NCI-H345 treated with DMSO at 0.1 percent for 48 hours (cell line): ENCODE results near the gene ZMIZ1.

ENCODE experiments used
- DNase-seq: peaks from one replicate; lab custom pipeline; 2025; ENCODE audit not compliant: unreplicated experiment; lab: John Stamatoyannopoulos, UW

Gene ZMIZ1

DNA sequence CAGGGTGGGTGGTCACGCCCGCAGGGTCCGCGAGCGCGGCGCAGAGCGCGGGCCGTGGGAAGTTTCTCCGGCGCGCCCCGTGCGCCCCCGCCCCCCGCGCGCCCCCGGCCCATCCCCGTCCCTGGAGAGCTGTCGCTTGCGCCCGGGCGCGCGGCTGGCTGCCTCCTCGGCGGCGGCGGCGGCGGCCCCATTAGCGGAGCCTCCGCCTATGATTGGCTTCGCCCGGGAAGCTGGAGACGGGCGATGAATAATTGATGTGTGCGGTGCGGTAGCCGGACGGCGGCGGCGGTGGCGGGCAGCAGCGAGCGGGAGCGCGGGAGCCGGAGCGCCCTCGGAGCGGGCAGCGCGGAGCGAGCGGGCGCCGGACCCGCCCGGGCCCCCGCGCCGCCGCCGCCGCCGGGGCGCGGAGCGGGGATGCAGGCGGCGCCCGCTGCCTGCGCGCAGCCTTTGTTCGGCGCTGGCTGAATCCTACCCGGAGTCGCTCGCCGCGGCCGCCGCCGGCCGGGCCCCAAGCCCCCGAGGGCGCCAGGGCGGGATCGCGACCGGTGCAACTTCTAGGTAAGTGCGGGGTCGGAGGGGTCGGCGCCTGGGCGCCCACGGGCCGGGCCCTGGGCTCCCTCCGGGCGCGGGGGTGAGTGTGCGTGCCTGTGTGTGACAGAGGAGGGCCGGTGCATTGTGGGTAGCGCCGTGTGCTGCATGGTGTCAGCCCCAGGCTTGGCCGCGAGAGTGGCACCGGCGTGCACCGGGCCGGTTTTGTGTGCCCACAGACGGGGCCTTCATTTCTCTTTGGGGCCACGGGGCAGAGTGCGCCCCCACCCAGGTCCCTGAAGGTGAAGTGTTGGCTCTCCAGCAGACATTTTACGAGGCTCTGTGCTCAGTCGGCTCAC is 174.7 kb downstream of the ZMIZ1 start:
- DNase-seq: no peak

DNA sequence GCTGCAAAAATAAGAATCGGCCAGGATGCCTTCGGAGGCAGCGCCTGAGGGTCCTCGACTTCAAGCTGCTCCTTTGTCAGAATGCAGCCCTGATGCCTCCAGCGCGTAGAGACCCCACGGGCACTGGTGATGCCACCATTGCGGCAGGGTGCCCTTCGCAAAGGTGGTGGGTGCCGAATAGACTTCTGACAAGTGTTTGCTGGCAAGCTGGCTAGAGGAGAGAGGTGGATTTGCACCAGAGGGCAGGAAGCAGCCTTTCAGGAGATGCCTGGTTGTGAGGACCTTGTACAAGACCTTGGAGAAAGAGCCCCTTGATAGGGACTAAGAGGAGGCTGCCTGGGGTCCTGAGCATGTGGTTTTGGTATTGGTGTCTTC is 175.3 kb downstream of the ZMIZ1 start:
- no peak for DNase-seq

DNA sequence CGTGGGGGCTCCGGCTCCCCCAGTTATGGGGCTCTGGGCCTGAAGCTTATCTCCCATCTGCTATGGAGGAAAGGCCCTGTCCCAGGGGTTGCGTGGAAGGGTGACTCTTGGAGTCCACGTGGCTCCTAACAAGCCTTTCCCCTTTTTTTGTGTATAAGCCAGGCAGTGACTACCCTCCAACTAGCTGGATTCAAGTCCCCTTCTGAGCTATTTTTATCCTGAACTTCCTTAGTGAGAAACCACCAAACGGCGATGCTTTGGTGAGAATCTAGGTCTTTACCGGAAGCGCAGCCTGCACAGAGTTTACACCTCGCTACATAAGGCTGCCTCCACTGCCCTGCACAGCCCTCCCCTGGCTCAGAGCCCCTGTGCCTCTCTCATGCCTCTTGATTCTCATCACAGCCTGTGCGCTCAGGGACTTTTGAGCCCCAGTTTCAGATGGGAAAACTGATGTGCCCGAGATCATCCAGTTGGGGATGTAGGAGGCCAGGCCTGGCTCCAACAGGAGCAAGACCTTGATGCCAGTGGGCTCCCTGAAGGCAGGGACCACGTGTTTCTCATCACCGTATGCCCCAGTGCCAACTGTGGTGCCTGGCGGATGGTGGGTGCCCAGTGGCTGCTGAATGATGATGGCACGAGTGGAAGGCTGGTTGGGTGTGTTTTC is 176.2 kb downstream of the ZMIZ1 start:
- no peak for DNase-seq

DNA sequence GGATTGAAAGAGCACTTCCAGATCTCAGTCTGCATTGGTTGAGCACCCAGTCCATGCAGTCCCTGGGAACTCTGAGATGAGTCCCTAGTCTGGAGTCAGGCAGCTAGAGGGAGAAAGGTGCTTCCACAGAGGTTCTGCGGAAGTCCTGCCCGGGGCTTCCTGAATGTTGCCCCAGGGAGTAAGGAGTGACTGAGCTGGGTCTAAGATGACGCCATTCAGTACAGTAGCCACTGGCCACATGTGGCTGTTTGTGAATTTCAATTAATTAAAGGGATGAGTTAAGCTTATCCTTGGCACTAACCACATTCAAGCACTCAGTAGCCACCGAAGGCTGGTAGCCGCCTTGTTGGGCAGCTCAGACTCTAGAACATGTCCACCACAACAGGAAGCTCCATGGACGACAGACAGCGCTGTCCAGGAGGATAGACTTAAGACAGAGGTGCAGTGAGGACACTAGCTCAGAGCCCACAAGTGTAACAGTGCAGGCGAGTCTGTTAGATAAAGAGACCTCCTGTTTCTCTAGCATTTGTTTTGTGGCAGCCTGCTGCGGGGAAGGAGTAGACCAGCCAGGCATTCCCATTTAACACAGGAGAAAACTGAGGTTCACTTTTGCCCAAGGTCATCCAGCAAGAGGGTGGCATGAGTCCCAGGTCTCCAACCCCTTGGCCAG is 176.9 kb downstream of the ZMIZ1 start:
- no peak for DNase-seq

DNA sequence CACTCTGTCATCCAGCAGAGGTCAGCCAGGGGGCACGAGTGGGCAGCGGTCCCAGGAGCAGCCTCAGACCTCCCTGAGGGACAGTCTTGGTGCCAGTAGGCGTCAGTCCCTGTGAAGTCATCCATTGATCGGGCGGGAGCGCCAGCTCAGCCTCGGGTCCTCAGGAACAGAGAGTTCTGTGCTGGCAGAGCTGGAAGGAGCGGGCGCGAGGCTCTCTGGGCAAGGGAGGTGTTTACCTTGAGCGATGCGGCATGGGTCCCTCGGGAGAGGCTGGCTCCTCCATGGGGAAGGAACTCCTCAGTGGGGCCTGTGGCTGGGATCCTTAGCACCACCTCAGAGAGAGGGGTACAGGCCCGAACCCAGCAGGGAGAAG is 177.4 kb downstream of the ZMIZ1 start:
- no peak for DNase-seq

DNA sequence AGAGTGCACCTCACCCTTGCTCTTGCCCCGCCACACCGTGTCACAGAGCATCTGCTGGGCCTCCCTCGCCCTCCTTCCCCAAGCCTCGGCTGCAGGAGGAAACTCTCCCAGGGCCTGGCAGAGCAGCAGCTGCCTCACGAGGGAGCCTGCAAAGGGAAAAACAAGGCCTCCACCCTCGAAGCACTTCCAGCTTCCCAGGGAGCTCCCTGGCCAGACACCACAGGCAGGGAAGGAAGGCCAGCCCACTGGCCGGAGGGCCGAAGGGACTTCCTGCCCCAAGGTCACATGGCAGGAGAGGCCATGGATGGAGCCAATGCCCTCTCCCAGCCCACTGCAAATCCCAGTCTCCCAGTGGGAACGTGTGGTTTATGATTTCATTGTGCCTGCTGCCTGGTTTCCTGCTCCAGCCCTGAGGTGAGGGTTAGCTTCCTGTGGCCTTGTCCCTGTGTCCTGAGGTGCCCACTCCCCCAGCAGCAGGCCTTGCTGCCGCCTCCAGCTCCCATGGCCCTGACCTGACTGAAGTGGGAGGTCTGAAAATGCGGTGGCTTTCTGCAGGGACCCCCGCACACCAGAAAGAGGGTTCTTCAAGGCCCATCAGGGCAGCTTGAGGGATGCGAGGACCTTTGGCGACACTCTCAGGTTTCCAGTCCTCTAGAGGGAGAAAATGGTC is 178.0 kb downstream of the ZMIZ1 start:
- no peak for DNase-seq

DNA sequence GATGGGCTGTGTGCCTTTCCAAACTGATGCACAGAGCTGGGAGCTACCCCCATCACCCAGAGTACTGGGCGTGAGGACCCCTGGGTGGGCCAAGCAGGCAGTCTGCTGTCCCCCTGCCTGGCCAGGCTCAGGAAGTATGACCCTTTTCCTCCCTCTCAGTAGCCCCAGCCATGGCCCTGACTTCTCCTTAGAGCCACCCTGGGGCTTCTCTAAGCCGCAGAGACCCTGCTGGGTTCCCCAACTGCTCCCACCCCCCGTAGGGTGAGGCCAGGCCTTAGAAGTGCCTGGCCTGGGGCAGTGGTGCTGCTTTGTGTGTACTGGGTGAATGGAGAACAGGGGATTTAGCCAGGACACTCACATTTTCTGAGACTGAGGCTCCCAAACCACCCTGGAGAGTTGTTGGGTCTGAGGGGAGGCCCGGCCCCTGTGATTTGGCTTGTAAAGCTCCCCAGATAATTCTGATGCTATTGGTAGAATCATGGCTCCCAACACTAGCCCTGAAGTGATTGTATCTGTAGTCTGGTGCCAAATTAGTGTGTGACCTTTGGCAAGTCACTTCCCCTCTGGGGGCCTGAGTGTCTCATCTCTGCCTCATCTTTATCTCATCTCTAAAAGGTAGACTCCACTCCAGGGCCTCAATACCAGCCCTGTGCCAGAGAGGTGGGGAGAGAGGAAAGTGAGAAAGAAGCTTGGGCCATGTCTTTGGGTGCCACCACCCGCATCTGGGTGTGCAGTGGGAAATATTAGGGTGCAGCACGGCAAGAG is 178.8 kb downstream of the ZMIZ1 start:
- DNase-seq: no peak

DNA sequence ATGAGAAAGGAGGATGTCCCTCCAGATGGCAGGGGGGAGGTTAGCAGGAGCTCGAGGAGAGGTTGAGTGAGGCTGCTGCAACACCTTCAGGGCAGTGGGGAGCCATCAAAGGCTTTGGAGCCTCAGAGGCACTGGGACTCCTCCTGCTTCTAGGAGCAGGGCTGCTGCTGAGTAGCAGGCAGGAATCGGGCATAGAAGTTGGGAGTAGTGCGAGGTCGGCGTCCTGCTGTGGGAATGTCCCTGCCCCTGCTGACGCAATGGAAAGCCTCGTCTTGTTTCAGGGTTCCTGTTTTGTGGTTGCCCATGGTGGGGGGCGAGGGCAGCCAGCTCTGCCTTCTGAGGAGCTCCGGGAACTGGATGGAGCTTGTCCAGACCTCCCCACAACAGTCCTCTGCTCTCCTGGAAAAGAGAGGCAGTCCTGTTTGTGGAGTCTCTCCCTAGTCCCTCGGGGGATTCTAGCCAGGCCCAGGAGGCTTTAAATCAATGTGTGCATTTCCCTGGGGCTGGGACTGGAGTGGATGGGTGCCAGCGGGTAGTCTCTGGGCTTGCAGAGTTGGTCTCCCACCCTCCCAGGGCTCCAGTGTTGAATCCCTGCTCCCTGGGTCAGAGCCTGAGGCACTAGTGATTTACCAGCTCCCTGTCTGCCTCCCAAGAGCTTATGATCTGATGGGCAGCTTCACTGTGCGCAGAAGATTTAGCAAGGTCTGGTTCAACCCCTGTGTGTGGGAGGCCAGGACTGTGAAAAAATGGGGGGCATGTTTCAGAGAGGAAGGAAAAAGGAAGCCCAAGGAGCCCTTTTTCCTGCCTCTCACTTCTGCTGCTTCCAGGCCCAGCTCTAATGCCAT is 179.8 kb downstream of the ZMIZ1 start:
- DNase-seq: no peak

DNA sequence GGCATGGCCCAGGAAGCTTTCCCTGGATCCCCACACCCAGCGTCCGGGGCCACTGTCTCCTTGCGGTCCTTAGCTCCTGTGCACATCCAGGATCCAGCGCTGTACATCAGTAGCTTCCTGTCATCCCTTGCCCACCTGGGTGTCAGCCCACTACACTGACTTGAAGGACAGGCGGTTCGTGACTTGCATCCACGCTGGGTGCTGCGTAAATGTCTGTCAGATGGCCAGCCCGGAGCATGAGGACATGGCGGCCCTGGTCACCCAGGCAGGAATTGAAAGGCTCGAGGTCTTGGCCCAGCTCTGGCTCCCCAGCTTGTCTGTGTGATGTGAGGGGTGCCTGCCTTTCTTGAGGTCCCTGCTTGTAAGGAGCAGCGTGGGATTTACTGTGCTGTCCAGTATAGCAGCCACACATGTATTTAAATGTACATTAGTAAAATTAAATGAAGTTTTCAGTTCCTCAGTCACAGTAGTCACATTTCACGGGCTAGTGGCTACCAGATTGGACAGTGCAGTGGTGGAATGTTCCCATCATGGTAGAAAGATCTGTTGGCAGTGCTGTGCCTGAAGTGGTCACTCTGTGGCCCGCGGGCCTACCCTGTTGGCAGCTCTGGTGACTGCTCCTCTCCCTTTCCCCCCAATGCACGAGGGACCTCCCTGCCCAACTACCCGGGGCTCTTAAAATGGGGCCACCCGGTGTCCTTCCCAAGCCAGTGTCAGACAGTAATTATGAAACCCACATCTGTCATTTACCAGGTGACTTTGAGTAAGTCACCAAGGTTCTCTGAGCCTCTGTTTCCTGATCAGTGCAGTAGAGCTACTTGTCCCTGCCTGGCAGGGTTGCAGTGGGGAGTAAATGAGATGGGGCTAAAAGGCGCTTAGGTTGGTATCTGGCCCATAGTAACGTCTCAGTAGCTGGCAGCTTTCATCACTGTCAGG is 180.7 kb downstream of the ZMIZ1 start:
- no peak for DNase-seq

DNA sequence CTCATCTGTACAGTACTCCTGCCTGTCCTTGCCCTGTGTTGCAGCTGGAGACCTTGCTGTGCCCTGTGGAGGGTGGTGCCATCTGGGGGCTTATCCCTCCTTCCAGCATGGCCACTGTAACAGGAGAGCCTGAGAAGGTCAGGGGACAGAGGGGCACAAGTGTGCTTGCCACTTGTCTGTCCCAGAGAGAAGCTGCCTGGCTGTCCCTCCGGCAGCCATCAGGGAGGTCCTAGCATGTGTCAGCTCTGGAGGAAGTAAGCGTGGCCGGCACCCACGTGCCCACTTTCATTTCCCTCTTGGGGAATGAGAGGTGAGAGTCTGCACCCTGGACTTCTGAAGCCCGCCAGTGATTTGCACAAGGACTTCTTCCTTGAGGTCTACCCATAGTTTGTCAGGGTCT is 181.5 kb downstream of the ZMIZ1 start:
- no peak for DNase-seq

DNA sequence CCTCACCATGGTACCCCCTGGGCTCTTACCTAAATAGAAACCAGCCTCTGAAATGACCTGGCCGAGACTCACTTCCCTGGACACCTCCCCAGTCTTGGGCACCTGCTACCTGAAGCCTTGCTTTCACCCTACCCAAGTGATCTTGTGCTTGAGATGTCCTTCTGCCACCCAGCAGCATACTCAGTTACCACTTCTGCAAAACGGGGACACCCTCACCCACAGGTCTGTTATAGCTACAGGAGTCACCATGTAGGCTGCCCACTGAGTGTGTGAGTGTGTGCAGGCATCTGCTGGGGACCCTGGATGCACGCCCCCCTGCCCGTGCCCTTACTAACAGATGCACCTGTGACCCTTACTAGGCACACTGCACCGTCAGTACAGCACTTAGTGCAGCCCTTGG is 183.7 kb downstream of the ZMIZ1 start:
- no peak for DNase-seq

DNA sequence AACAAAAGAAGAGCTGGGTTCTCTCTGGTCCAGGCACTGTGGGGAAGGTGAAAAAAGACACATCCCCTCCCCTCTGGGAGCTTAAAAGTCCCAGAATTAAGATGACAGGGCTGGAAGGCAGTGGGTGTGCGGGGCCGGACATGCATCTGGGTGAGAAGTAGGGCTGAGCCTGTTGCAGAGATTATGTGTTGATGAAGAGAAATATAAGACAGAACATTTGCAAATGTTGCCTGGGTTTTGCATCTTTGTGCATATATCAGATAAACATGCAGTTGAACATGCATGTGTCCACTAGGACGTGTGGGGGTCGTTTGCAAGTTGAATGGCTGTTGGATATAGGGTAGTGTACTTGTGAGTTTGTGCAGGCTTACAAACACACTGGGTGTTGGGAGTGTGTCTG is 184.2 kb downstream of the ZMIZ1 start:
- no peak for DNase-seq

DNA sequence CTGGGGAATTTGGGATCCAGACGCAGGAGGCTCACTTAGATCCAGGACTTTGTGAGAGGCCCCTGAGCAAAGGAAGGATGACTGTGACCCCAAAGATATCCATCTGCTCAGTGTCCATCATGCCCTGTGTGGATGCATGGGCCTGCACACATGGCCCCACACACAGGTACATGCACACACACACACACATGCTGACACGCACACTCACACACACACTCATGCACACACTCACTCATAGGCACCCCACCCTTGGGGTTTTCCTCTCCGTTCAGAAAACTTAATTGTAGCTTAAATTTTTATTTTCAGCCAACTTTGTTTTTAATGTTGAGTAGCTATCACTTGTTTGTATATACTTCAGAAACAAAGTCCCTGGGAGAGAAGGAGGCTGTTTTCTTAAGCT is 184.9 kb downstream of the ZMIZ1 start:
- no peak for DNase-seq

DNA sequence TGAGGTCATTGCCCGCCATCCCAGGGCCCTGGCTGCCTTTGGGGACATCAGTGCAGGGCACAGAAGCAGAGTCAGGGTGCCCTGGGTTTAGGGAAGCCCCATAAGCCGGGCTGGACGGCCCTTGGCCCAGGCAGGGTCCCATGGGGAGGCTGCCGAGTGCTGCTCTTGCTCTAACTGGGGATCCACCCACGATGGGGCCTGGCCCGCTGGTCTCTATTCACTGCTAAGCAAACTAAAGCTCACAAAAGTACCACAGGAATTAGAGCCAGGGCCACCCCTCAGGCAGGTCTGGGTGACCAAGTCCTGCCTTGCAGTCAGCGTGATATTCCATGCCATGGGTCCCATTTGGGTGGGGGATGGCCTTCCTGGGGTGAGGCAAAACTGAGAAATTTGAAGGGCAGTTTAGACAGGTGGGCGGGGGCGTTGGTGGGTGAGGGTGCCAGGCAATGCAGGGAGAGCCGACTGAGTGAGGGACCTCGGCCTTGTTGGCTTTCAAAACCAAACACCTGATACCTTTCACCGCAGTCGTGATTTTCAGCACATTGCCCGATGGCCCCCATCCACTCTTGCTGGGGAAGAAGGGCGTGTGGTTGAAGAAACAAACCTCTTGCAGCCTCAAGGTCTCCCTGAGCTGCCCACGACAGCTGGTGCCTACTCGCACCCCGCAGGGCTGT is 185.7 kb downstream of the ZMIZ1 start:
- DNase-seq: no peak

DNA sequence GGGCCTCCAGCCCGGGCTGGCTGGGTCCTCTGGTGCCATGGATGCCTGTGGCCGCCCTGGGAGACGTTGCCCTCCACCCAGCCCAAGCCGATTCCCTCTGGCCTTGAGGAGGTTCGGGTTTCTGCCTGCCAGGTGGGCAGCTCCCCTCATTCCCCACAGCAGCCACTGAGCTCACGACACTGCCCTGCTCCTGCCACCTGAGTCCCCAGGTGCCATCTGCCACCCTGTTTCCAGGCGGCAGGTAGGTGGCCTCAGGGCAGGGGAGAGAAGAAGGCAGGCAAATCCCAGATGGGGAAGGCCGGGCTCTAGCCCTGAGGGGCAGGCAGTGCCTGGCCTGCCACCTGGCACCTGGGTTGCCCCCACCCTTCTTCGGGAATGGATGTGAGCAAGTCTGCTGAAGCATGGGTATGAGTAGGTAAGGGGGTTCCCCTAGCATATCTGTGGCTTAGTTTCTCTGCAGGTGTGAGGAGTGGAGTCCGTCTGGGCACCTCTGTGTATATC is 186.3 kb downstream of the ZMIZ1 start:
- no peak for DNase-seq

DNA sequence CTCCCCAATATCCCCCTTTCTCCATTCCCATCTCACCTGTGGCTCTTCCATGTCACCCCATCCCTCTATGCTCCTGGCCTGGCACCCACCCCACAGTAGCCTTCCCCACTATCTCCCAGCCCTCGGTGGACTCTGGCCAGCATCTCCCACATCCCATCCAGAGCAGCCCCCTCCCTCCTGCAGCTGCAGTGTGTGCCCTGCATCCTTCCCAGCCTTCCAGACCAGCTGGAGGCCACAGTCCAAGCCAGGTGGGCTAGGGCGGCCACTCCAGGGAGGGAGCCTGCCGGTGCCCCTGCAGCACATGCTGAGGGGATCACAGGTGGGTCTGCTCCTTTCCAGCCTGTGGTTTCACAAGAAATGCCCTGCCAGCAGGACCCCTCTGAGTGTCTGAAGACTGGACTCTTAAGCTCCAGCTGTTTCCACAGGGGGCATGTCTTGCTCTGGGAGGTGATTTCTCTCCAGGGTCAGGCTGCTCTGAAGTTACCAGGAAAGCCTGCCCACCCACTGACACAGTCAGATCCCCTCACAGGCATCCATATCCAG is 187.6 kb downstream of the ZMIZ1 start:
- no peak for DNase-seq

DNA sequence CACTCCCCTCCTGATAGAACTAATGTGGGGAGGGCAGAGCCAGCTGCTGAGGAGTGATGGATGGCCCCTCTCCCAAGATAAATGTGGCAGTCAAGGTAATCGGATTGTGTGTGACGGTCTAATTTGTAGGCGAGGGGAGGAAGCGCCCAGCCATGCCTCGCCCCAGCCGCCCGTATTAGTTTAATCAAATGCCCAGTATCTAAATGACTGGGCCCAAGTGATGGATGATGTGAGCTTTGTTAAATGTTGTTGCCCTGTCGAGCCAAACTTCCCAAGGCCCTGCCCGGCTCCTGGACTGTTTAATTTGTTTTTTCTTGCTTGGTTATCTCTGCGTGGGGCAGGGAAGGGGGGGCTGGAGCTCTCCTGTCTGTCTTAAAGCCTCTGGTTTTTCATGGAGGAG is 190.1 kb downstream of the ZMIZ1 start:
- DNase-seq: no peak

DNA sequence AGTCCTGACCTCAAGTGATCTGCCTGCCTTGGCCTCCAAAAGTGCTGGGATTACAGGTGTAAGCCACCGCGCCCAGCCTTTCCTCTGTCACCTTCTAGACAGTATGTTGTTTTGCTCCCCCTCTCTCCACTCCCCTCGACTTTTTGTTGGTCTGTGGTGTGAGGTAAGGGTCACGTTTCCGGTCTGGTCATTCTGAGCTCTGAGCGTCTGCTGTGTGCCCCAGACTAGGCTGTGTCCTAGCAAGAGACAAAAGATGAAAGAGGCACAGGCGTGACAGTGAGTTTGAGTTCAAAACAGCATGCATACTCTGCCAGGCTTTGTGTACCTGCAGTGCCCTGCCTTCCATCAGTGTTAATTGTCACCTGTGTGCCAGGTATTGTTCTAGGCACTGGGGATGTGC is 191.1 kb downstream of the ZMIZ1 start:
- DNase-seq: no peak
